ENCODE results near the gene SDC4.

SDC4 gene

GRCh38 chr20:45317826-45318225, 30.4 kb downstream of the SDC4 start:
- DNase-seq: no peak

- DNase-seq: no peak
Measured at GRCh38 chr20:45316150-45317080, 31.8 kb downstream of the SDC4 start.

GRCh38 chr20:45315672-45316071, 32.6 kb downstream of the SDC4 start:
- no peak for DNase-seq

- no peak for DNase-seq
Measured at GRCh38 chr20:45313943-45314342, 34.3 kb downstream of the SDC4 start.

GRCh38 chr20:45313065-45313695, 35.0 kb downstream of the SDC4 start:
- no peak for DNase-seq

GRCh38 chr20:45312241-45312640, 36.0 kb downstream of the SDC4 start:
- DNase-seq: no peak

- peak; percentile 51 for DNase-seq
Measured at GRCh38 chr20:45311589-45312211, 36.5 kb downstream of the SDC4 start.

- DNase-seq: no peak
Measured at GRCh38 chr20:45309075-45309474, 39.1 kb downstream of the SDC4 start.

GRCh38 chr20:45308117-45308778, 40.0 kb downstream of the SDC4 start, which contains the start of gene MATN4:
MATN4 (minus strand) TSS chr20:45308299; CDS start chr20:45305582, 2,717 bp downstream.
- no peak for DNase-seq

GRCh38 chr20:45307076-45307640, 41.1 kb downstream of the SDC4 start:
- DNase-seq: no peak

GRCh38 chr20:45306431-45306982, 41.7 kb downstream of the SDC4 start, which contains the start of gene RBPJL:
RBPJL (plus strand) TSS chr20:45306840; CDS start chr20:45306923, 83 bp downstream.
- DNase-seq: peak; percentile 32

- no peak for DNase-seq
Measured at GRCh38 chr20:45305262-45305661, 43.0 kb downstream of the SDC4 start.

- no peak for DNase-seq
Measured at GRCh38 chr20:45304464-45304999, 43.7 kb downstream of the SDC4 start.

GRCh38 chr20:45303586-45304463, 44.4 kb downstream of the SDC4 start:
- no peak for DNase-seq

GRCh38 chr20:45301824-45302271, 46.4 kb downstream of the SDC4 start:
- no peak for DNase-seq

- DNase-seq: peak; percentile 77
Measured at GRCh38 chr20:45300961-45301360, 47.3 kb downstream of the SDC4 start.

- DNase-seq: no peak
Measured at GRCh38 chr20:45299786-45300185, 48.4 kb downstream of the SDC4 start.

GRCh38 chr20:45297786-45298497, 50.3 kb downstream of the SDC4 start:
- DNase-seq: no peak

- DNase-seq: no peak
Measured at GRCh38 chr20:45294659-45295058, 53.6 kb downstream of the SDC4 start.

GRCh38 chr20:45294003-45294368, 54.2 kb downstream of the SDC4 start:
- DNase-seq: no peak

All from hematopoietic multipotent progenitor cell treated with erythropoietin and hydrocortisone succinate and interleukin-3 and kit ligand, for 8 days (in vitro differentiated cells).